Measurements from ENCODE around the gene ROR2. TPM values are rescaled to one million over a fixed set of nuclear protein-coding genes. Genes with fewer than 3 reads are reported as not detected.

Gene ROR2
- total and polyA plus RNA-seq, 2 donors (not counting 3 experiments of a cell fraction or from before 2014, with no cell fraction given), result not detected

- dilution Hi-C loops (cut with MboI; ENCODE audit: extremely low pct_ligation_motif_present, low sequenced_read_pairs), result no loop called here
- CTCF ChIA-PET, result no interaction called here
Observed at GRCh38 chr9:91756510-91756780, 193.6 kb downstream of the ROR2 start.

DNA sequence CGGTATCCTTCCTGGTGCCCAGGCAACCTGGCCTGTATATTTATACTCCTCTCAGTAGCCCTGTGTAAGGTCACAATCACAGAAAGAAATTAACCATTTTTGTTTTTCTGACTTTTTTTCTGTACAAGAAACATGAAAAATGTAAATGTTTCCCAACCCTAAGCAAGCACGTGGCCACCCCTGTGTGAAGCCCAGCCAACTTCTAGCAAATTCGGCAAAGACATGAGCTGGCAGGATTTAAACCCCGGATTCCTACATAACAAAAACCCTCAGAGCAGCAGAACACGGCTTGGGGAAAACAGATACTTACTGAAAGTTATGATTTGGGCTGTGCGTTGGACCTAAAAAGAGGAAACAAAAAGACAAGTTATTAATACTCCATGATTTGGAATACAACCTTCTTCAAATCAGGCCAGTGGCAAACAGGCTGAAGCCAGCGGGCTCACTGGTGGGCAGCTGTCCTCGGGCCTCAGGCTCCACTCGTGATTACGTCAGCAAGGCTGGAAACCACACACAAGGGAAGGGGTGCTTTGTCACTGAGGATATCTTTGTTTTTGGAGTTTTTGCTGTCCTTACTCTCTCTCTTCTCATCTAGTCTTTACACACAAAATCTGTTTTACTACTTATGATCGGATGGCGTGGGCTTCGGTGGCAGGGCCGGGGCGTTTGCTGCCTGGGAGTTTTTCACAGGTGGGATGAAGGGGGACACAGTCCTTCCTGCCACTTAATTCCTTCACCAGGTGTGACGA, 194.1 kb downstream of the ROR2 start:
- no peaks in the 10 kb centered on the region for H3K9me1 ChIP-seq (replicated peaks; ENCODE audit: control insufficient read depth, extremely low read depth, insufficient read depth, low read length)
- ChIA-PET POLR2A (no interaction called here), CTCF (no interaction called here)
- H2AFZ ChIP-seq (ENCODE audit: low read depth, low read length), result no peak overlapping the region
- no peaks in the 10 kb centered on the region for H3K36me3 ChIP-seq (ENCODE audit: control insufficient read depth in 2 of 2, extremely low read depth in 1 of 2, insufficient read depth in 2 of 2, low read length in 2 of 2)
- H3K9me3 ChIP-seq (replicated peaks; ENCODE audit: control insufficient read depth, insufficient read depth, low read length), result no peaks in the 10 kb centered on the region
- H4K20me1 ChIP-seq (replicated peaks; ENCODE audit: control insufficient read depth, extremely low read depth, insufficient read depth, low read length), result no peaks in the 10 kb centered on the region
- no peaks in the 10 kb centered on the region for H3K4me1 ChIP-seq (ENCODE audit: control insufficient read depth, extremely low read depth, insufficient read depth, low read length)
- dilution Hi-C loops (cut with MboI; ENCODE audit: extremely low pct_ligation_motif_present, low sequenced_read_pairs), result no loop called here
- no peak overlapping the region for H3K4me3 ChIP-seq (replicated peaks in 1 of 3; ENCODE audit: insufficient read depth in 1 of 3, low read depth in 1 of 3, low read length in 3 of 3)
- FAIRE-seq, result no peak
- no peaks in the 10 kb centered on the region for H3K79me2 ChIP-seq (ENCODE audit: control insufficient read depth, insufficient read depth, low read length)
- no peak for DNase-seq (ENCODE audit: low read depth, low spot score)
- no peaks in the 10 kb centered on the region for H3K27me3 ChIP-seq (ENCODE audit: control insufficient read depth in 2 of 2, insufficient read depth in 2 of 2, low read length in 2 of 2)
- TF ChIP-seq POLR2A (IDR thresholded peaks at IDR 0.05; ENCODE audit: low read depth, low read length) (no peak), MYC (IDR thresholded peaks at IDR 0.05; ENCODE audit: low read depth, low read length) (no peak), POLR2AphosphoS5 (IDR thresholded peaks at IDR 0.05; ENCODE audit: insufficient read depth, low read depth, low read length) (no peak), EZH2 (IDR thresholded peaks at IDR 0.05; ENCODE audit: borderline replicate concordance, low read depth, low read length, severe bottlenecking) (no peak), FOS (IDR thresholded peaks at IDR 0.05; ENCODE audit: borderline replicate concordance, insufficient read depth, low read length) (no peak), CTCF (IDR thresholded peaks at IDR 0.05; ENCODE audit: extremely low read depth in 1 of 2, insufficient read depth in 1 of 2, low read depth in 1 of 2, low read length in 2 of 2) (no peak)
- no TSS peak for BruUV-seq (replicated peaks)
- intact Hi-C loops (cut with micrococcal nuclease), result no loop called here
- H3K27ac ChIP-seq (ENCODE audit: insufficient read depth, low read depth, low read length), result no peak overlapping the region
- H3K4me2 ChIP-seq (ENCODE audit: insufficient read depth, low read length), result no peak overlapping the region
- no peak overlapping the region for H3K9ac ChIP-seq (replicated peaks; ENCODE audit: extremely low read depth, insufficient read depth, low read length)

More at GRCh38 chr9:91756510-91756780, 193.6 kb downstream of the ROR2 start:
- Histone ChIP-seq H3K79me2 (ENCODE audit: control insufficient read depth, insufficient read depth, low read length) (no peaks in the 10 kb centered on the region), H3K9me1 (replicated peaks; ENCODE audit: control insufficient read depth, extremely low read depth, insufficient read depth, low read length) (no peaks in the 10 kb centered on the region), H3K27ac (ENCODE audit: insufficient read depth, low read depth, low read length) (no peak overlapping the region), H3K4me3 (replicated peaks in 1 of 3; ENCODE audit: insufficient read depth in 1 of 3, low read depth in 1 of 3, low read length in 3 of 3) (no peak overlapping the region), H3K36me3 (ENCODE audit: control insufficient read depth in 2 of 2, extremely low read depth in 1 of 2, insufficient read depth in 2 of 2, low read length in 2 of 2) (no peaks in the 10 kb centered on the region), H3K4me2 (ENCODE audit: insufficient read depth, low read length) (no peak overlapping the region), H3K27me3 (ENCODE audit: control insufficient read depth in 2 of 2, insufficient read depth in 2 of 2, low read length in 2 of 2) (no peaks in the 10 kb centered on the region), H2AFZ (ENCODE audit: low read depth, low read length) (no peak overlapping the region), H3K9me3 (replicated peaks; ENCODE audit: control insufficient read depth, insufficient read depth, low read length) (no peaks in the 10 kb centered on the region), H4K20me1 (replicated peaks; ENCODE audit: control insufficient read depth, extremely low read depth, insufficient read depth, low read length) (no peaks in the 10 kb centered on the region), H3K9ac (replicated peaks; ENCODE audit: extremely low read depth, insufficient read depth, low read length) (no peak overlapping the region), H3K4me1 (ENCODE audit: control insufficient read depth, extremely low read depth, insufficient read depth, low read length) (no peaks in the 10 kb centered on the region)
- TF ChIP-seq POLR2A (IDR thresholded peaks at IDR 0.05; ENCODE audit: low read depth, low read length) (no peak), POLR2AphosphoS5 (IDR thresholded peaks at IDR 0.05; ENCODE audit: insufficient read depth, low read depth, low read length) (no peak), GATA2 (IDR thresholded peaks at IDR 0.05; ENCODE audit: insufficient read depth, insufficient read length, low read depth, low read length) (no peak), MYC (IDR thresholded peaks at IDR 0.05; ENCODE audit: low read depth, low read length) (no peak), FOS (IDR thresholded peaks at IDR 0.05; ENCODE audit: borderline replicate concordance, insufficient read depth, low read length) (no peak), JUN (IDR thresholded peaks at IDR 0.05; ENCODE audit: borderline replicate concordance, insufficient read depth, insufficient read length, low read depth) (no peak)
- TF ChIP-seq, protein P1, sequence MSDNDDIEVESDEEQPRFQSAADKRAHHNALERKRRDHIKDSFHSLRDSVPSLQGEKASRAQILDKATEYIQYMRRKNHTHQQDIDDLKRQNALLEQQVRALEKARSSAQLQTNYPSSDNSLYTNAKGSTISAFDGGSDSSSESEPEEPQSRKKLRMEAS (IDR thresholded peaks at IDR 0.05; ENCODE audit: insufficient read depth, insufficient read length), result no peak
- intact Hi-C loops (cut with micrococcal nuclease), result no loop called here
- BruUV-seq (replicated peaks), result no TSS peak
- POLR2A ChIA-PET, result no interaction called here
- FAIRE-seq, result no peak
- no peak for DNase-seq (ENCODE audit: low read depth, low spot score)

Data from endothelial cell of umbilical vein (primary cell).